GM12878 (cell line): ENCODE measurements around the gene PTCD2. TPM values are rescaled to one million over a fixed set of nuclear protein-coding genes. Genes with fewer than 3 reads are reported as not detected.

Experiments used
- CBX5 ChIP-seq: sonication (generic); IDR thresholded peaks from 2 replicates; pipeline ENCODE4 v1.6.1; 2016; ENCODE audit warnings: low read depth, moderate library complexity, mild to moderate bottlenecking, inconsistent platforms
- ESRRA ChIP-seq: IDR thresholded peaks from 2 replicates; pipeline ENCODE4 v1.6.1; 2012; ENCODE audit warnings: mild to moderate bottlenecking, low read length, improper control_type of control experiment
- EZH2 ChIP-seq: IDR thresholded peaks from 2 replicates; pipeline ENCODE4 v1.6.1; 2012; ENCODE audit warnings: low read depth, mild to moderate bottlenecking, control low read depth, inconsistent platforms, low read length, borderline replicate concordance; ENCODE audit not compliant: control insufficient read depth
- FOXK2 ChIP-seq: fragments of 450-650 bp; IDR thresholded peaks from 2 replicates; pipeline ENCODE4 v1.6.1; 2017; ENCODE audit warnings: mild to moderate bottlenecking, moderate library complexity
- GABPA ChIP-seq: IDR thresholded peaks from 2 replicates; pipeline ENCODE4 v1.6.1; 2014; ENCODE audit warnings: antibody characterized with exemption, low read depth, mild to moderate bottlenecking, inconsistent platforms
- KLF5 ChIP-seq: fragments of 450-650 bp; IDR thresholded peaks from 2 replicates; pipeline ENCODE4 v1.6.1; 2014; ENCODE audit warnings: mild to moderate bottlenecking; ENCODE audit not compliant: partially characterized antibody
- POLR2A ChIP-seq: IDR thresholded peaks from 2 replicates; pipeline ENCODE4 v1.6.1; 2011; ENCODE audit warnings: low read depth, mild to moderate bottlenecking, low read length
- POLR2AphosphoS5 ChIP-seq: IDR thresholded peaks from 2 replicates; pipeline ENCODE4 v1.6.1; 2011; ENCODE audit warnings: mild to moderate bottlenecking, low read length, inconsistent platforms
- SUPT20H ChIP-seq: IDR thresholded peaks from 2 replicates; pipeline ENCODE4 v1.6.1; 2011; ENCODE audit warnings: low read depth, mild to moderate bottlenecking, low read length, moderate library complexity, borderline replicate concordance; ENCODE audit not compliant: control insufficient read depth
- TBL1XR1 ChIP-seq: IDR thresholded peaks from 2 replicates; pipeline ENCODE4 v1.6.1; 2012; ENCODE audit warnings: low read depth, low read length, improper control_type of control experiment
- TCF3 ChIP-seq: IDR thresholded peaks from 2 replicates; pipeline ENCODE4 v1.6.1; 2012; ENCODE audit warnings: low read depth, mild to moderate bottlenecking, low read length, borderline replicate concordance; ENCODE audit not compliant: insufficient read depth
- polyA plus RNA-seq, 11 experiments: library from polyadenylated mRNA; depleted of rRNA in 4 of 11; unstranded in 6 of 11; stranded (reverse) in 5 of 11; fragments of >200 nt; fragmentation: Nextera tagmentation in 4 of 11; fragmentation: Illumina TruSeq in 1 of 11; extraction: Ambion mirVana in 4 of 11; extraction: Trizol in 1 of 11; gene quantifications; 1 replicate in 1 of 11; 2 replicates in 10 of 11; pipeline versions ENCODE4 v1.2.1 to v1.2.3, GENCODE V29; 2011 to 2016; ENCODE audit warnings: inconsistent platforms in 2 of 11, missing spikeins in 2 of 11, low read depth in 1 of 11
- total RNA-seq, 4 experiments: library from RNA; depleted of rRNA in 3 of 4; stranded (reverse); fragments of >200 nt in 3 of 4; fragmentation: Illumina TruSeq in 1 of 4; extraction: Trizol in 1 of 4; gene quantifications; 2 replicates each; pipeline versions ENCODE4 v1.2.1 to v1.2.3, GENCODE V29; 2013 to 2021
- TF ChIP-seq, protein P1 (sequence below): fragments of 450-650 bp; IDR thresholded peaks from 2 replicates; pipeline ENCODE4 v1.6.1; 2017; ENCODE audit warnings: mild to moderate bottlenecking, moderate library complexity
- TF ChIP-seq, protein P2 (sequence below): fragments of 450-650 bp; IDR thresholded peaks from 2 replicates; pipeline ENCODE4 v1.6.1; 2018; ENCODE audit warnings: mild to moderate bottlenecking, low read depth, moderate library complexity; ENCODE audit not compliant: partially characterized antibody
- TF ChIP-seq, protein P3 (sequence below): fragments of 450-650 bp; IDR thresholded peaks from 2 replicates; pipeline ENCODE4 v1.6.1; 2017; ENCODE audit warnings: mild to moderate bottlenecking

The PTCD2 gene
- total and polyA plus RNA-seq, 10 of the 15 experiments (the other 5 are each of a cell fraction or from before 2014, with no cell fraction given): 8.7 to 15.0 (median 11.9) TPM

DNA sequence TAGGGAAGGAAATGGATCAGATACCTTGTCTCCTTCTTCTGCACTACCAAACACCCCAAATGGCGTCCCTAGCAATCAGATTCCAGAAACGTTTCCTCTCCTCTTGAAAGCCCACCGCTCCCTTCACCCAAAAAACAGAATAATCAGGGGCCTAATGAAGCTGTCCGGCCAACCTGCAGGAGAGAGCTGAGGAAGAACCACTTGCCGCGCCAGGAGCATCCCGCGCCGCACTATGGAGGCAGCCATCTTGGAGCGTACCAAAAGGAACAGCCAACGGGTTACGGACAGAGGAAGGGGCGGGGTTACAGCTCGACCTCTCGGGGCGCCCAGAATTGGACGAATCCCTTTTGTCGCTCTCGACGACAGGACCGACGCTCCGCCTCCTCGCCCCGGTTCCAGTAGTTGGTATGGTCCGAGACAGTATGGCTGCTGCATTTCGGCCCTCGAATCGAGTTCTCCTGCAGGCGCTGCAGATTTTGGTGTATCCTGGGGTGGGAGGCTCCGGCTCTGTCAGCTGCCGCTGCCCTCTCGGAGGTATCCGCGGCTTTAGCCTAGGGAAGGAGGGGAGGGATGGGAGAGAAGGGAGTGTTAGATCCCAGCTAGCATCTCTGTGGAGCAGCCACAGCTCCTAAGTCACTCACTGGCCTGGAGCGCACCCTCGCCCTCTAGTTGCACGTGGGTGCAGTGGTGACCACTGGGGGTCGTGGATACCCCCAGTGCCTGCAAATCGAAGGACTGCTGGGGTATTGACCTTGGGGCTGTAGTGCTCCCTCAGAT lies at the start of gene PTCD2, which contains the start of gene MRPS27 (continued):
- TF ChIP-seq, protein P1, sequence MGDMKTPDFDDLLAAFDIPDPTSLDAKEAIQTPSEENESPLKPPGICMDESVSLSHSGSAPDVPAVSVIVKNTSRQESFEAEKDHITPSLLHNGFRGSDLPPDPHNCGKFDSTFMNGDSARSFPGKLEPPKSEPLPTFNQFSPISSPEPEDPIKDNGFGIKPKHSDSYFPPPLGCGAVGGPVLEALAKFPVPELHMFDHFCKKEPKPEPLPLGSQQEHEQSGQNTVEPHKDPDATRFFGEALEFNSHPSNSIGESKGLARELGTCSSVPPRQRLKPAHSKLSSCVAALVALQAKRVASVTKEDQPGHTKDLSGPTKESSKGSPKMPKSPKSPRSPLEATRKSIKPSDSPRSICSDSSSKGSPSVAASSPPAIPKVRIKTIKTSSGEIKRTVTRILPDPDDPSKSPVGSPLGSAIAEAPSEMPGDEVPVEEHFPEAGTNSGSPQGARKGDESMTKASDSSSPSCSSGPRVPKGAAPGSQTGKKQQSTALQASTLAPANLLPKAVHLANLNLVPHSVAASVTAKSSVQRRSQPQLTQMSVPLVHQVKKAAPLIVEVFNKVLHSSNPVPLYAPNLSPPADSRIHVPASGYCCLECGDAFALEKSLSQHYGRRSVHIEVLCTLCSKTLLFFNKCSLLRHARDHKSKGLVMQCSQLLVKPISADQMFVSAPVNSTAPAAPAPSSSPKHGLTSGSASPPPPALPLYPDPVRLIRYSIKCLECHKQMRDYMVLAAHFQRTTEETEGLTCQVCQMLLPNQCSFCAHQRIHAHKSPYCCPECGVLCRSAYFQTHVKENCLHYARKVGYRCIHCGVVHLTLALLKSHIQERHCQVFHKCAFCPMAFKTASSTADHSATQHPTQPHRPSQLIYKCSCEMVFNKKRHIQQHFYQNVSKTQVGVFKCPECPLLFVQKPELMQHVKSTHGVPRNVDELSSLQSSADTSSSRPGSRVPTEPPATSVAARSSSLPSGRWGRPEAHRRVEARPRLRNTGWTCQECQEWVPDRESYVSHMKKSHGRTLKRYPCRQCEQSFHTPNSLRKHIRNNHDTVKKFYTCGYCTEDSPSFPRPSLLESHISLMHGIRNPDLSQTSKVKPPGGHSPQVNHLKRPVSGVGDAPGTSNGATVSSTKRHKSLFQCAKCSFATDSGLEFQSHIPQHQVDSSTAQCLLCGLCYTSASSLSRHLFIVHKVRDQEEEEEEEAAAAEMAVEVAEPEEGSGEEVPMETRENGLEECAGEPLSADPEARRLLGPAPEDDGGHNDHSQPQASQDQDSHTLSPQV: no peak
- TF ChIP-seq POLR2AphosphoS5: peak; percentile 94
- TF ChIP-seq GABPA: peak; percentile 75; the same call in 1 of the 2 replicates
- no peak for TF ChIP-seq SUPT20H
- TF ChIP-seq EZH2: no peak
- 0 out of 2 replicates have a peak, but pooled peaks have one; percentile 24 for TF ChIP-seq ESRRA
- TF ChIP-seq KLF5: peak; percentile 98
- TF ChIP-seq TBL1XR1: 0 out of 2 replicates have a peak, but pooled peaks have one; percentile 20
- peak; percentile 89 for TF ChIP-seq POLR2A
- TF ChIP-seq, protein P2, sequence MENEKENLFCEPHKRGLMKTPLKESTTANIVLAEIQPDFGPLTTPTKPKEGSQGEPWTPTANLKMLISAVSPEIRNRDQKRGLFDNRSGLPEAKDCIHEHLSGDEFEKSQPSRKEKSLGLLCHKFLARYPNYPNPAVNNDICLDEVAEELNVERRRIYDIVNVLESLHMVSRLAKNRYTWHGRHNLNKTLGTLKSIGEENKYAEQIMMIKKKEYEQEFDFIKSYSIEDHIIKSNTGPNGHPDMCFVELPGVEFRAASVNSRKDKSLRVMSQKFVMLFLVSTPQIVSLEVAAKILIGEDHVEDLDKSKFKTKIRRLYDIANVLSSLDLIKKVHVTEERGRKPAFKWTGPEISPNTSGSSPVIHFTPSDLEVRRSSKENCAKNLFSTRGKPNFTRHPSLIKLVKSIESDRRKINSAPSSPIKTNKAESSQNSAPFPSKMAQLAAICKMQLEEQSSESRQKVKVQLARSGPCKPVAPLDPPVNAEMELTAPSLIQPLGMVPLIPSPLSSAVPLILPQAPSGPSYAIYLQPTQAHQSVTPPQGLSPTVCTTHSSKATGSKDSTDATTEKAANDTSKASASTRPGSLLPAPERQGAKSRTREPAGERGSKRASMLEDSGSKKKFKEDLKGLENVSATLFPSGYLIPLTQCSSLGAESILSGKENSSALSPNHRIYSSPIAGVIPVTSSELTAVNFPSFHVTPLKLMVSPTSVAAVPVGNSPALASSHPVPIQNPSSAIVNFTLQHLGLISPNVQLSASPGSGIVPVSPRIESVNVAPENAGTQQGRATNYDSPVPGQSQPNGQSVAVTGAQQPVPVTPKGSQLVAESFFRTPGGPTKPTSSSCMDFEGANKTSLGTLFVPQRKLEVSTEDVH: no peak
- TF ChIP-seq, protein P3, sequence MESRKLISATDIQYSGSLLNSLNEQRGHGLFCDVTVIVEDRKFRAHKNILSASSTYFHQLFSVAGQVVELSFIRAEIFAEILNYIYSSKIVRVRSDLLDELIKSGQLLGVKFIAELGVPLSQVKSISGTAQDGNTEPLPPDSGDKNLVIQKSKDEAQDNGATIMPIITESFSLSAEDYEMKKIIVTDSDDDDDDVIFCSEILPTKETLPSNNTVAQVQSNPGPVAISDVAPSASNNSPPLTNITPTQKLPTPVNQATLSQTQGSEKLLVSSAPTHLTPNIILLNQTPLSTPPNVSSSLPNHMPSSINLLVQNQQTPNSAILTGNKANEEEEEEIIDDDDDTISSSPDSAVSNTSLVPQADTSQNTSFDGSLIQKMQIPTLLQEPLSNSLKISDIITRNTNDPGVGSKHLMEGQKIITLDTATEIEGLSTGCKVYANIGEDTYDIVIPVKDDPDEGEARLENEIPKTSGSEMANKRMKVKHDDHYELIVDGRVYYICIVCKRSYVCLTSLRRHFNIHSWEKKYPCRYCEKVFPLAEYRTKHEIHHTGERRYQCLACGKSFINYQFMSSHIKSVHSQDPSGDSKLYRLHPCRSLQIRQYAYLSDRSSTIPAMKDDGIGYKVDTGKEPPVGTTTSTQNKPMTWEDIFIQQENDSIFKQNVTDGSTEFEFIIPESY: no peak
- peak; percentile 55; the same call in 1 of the 2 replicates for TF ChIP-seq CBX5
- peak; percentile 96 for TF ChIP-seq FOXK2
- 0 out of 2 replicates have a peak, but pooled peaks have one; percentile 17 for TF ChIP-seq TCF3
